Stimulated activated CD4-positive, alpha-beta T cell treated with anti-CD3 and anti-CD28 coated beads, TNF-alpha, amount 100 ng/mL, for 48 hours (primary cell): ENCODE data around the gene SARS2.
A peak's percentile ranks its signal among the peaks of the same experiment; 100 is the strongest.

Experiments
- DNase-seq, 3 donors: peaks; one replicate each; pipeline ENCODE4 v3.0.0-alpha.2; 2020; ENCODE audit warnings: low read depth in 3 of 3

SARS2 gene

GRCh38 chr19:38917921-38918491 is 12.6 kb downstream of the SARS2 start:
- no peak for DNase-seq

GRCh38 chr19:38917516-38917915 is 13.0 kb downstream of the SARS2 start:
- no peak for DNase-seq

DNA sequence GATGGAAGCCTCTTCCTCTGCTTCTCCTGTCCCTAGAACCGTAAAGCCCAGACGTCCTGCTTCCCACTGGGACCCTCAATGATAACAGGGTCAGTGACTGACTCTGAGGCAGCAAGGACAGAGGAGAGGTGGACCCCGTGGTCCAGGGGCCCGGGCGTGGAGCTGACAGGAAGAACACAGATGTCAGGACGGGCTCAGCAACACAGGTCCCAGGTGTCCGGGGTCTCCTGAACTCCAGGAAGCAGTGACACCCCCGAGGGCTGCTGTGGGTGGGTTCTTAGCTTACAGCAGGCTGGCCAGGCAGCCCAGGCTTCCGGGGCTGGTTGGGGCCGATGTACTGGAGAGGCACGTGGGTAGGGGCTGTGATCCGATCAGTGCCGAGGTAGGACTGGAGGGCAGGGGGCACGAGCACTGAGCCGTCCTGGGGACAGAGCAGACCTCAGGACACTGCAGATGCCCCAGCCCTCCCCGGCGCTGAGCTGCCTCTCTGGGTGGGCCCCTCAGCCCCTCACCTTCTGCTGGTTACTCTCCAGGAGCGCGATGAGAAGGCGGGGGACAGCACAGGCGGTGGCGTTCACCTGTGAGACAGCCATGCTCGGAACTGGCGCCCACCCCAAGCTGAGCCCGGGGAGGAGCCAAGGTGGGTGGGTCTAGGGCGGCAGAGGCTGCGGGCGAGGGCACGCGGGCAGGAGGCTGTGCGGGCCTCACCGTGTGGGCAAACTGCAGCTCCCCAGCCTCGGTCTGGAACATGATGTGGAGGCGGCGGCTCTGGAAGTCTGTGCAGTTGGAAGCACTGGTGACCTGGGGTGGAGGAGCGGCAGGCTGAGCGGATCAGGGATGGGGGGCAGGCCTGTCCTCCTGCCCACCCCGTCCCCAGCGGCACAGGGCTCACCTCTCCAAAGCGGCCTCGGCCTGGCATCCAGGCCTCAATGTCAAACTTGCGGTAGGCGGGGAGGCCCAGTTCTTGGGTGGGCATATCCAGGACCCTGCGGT is 14.9 kb downstream of the SARS2 start:
- DNase-seq, result no peak

DNA sequence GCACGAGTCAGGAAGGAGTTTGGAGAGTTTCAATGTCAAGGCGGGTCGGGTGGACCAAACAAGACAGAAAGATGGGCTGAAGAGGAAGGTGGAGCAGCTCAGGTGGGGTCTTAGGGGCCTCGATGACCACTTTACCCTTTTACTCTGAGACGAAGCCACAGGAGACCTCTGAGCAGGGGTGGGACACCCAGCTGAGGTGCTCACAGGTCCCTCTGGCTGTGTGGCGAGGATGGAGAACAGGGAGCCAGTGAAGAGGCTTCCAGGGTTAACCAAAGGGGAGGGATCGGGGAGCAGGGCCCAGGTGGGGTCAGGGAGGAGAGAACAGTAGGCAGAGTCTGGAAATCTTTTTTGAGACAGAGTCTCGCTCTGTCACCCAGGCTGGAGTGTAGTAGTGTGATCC is 16.6 kb downstream of the SARS2 start:
- no peak for DNase-seq

- DNase-seq, result no peak
Observed at GRCh38 chr19:38912600-38913514, 17.7 kb downstream of the SARS2 start.

DNA sequence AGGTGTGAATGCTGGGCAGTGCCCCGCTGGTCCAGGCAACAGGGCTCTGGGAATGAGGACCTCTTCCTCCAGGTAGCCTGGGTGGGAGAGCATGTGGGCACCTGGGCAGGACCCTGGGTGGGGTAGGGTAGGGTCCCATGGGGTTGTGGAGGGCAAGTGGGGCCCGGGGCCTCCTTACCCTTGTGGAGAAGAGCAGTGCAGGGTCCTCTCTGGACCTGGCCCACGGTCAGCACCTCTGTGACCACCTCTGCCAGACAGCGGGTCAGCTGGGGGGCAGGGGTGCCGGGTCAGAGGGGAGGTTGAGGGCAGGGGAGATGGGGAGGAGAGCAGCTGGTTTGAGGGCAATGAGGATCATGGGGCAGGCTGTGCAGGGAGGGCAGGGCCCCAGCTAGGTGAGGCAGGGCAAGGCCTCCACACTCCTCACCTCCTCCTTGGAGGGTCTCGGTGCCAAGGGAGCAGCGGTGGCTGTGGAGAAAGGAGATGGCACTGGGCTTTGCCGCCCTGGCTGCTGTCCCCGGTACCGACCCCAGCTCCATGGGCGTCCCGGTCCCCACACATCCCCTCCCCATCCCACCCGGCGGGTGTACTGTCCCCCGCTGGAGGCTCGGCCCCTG is 19.1 kb downstream of the SARS2 start:
- no peak for DNase-seq

- DNase-seq, result no peak
Observed at GRCh38 chr19:38910488-38910887, 20.1 kb downstream of the SARS2 start.

DNA sequence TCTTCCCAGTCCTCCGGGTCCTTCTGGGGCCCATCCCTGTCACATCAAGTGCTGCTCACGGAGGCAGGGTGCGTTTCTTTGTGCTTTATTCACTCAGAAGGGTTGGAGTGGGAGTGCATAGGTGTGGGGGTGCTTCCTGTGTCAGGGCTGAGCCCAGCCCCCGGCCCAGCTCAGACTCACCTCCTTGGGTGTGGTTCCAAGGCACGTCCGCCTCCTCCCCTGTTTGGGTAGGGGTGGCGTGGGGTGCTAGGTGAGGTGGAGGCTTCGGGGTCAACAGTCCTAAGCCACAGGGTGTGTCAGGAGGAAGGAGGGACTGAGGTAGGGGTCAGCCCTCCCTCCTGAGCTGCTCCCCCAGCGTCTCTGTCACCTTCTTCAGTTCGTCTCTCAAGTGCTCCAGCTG is 21.7 kb downstream of the SARS2 start:
- DNase-seq, result no peak

GRCh38 chr19:38907670-38908069 is 22.9 kb downstream of the SARS2 start:
- DNase-seq, result no peak

DNA sequence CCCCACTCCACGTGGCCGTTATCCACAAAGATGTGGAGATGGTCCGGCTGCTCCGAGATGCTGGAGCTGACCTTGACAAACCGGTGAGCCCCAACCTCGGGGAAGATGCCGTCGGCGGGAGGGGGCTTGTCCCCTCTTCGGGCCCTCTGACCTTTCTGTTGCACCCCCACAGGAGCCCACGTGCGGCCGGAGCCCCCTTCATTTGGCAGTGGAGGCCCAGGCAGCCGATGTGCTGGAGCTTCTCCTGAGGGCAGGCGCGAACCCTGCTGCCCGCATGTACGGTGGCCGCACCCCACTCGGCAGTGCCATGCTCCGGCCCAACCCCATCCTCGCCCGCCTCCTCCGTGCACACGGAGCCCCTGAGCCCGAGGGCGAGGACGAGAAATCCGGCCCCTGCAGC is 23.3 kb downstream of the SARS2 start:
- no peak for DNase-seq

DNA sequence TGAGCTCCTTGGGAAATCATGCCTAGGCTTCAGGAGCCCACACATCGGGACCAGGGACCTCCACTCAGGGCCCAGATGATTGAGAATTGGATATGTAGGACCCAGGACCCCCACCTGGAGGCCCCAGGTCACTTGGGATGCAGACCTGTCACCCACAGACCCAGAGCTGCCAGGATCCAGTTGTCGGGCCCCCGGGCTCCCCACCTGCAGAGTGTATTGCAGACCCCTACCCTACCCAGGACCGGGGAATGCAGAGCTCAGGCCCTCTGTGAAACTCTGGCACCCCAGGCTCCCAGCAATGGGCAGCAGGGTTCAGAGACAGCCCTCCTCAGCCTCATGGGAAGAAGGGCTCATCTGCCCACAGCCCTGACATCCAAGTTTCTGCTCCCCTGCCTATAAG is 24.9 kb downstream of the SARS2 start:
- no peak for DNase-seq

- no peak for DNase-seq
Observed at GRCh38 chr19:38904581-38905539, 25.7 kb downstream of the SARS2 start.

- DNase-seq, result no peak
Observed at GRCh38 chr19:38901683-38902082, 28.9 kb downstream of the SARS2 start.

GRCh38 chr19:38900743-38901190 is 29.8 kb downstream of the SARS2 start:
- no peak for DNase-seq

DNA sequence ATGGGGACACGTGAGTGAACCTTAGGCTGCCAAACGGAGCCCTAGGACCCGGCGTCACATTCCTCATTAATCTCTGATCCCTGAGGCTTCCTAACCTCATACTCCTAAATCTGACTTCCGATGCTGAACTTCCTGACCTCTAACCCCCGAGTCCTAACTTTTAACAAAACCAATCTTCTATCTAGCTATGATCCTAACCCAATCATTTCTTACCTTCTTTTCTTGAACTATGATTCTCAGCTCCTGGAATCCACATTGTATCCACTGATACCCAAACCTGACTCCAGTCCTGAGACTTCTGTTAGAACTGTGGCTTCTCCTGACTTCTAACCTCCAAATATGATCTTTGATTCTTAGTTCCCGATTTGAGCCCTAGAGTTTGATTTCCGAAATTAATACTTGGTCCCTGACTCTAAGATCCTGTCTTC is 30.3 kb downstream of the SARS2 start:
- DNase-seq, result no peak

GRCh38 chr19:38899447-38900201 is 30.9 kb downstream of the SARS2 start, which contains the start of the genes NFKBIB and SIRT2:
Gene NFKBIB (plus strand): TSS chr19:38899969. CDS start chr19:38900033, 64 bp downstream.
Gene SIRT2 (minus strand): TSS chr19:38899618. CDS start chr19:38899521, 97 bp downstream.
- DNase-seq, result peak; percentile 98 to 100 (median 99)

DNA sequence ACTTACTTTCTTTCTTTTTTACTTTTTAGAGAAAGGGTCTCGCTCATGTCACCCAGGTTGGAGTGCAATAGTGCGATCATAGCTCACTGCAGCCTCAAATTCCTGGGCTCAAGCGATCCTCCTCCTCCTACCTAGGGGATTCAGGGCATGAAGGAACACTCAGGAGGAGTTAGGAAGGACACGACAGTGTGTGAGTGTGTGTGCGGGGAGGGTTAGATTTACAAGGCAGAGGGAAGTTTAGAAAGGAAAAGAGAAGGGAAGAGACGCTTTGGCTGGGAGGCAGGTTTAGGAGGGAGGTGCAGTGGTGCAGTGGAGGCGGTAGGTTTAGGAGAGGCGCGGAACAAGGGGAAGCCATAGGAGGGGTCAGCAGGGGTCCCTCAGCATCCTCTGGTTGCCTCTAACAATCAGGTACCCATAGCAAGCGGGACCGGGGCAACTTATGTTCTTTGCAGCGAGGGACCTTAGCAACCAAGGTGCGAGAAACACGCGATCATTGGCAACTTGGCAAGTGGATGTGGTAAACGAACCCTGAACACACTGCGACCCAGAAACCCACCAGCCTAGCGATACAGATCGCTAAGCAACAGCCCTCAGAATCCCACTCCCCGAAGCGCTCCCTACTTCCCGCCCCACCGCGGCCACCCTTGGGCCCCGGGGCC is 31.6 kb downstream of the SARS2 start:
- no peak for DNase-seq

DNA sequence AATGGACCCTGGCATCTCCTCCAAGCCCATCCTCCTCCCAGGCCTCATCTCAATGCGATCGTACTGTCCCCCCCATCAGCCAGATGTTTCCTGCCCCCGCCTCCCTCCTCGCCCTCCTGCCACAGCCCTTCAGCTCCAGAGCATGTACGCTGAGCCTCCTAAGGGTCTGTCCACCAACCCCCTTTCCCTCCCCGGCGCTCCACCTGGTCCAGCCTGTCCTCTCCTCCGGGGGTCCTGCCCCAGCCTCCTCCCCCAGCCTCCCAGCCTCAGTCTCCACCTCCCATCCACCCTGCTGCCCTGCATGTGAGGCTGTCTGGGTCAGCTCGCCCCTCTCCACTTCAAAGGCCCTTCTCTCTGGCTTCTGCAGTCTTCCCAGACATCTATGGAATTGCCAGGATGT is 35.6 kb downstream of the SARS2 start:
- no peak for DNase-seq

DNA sequence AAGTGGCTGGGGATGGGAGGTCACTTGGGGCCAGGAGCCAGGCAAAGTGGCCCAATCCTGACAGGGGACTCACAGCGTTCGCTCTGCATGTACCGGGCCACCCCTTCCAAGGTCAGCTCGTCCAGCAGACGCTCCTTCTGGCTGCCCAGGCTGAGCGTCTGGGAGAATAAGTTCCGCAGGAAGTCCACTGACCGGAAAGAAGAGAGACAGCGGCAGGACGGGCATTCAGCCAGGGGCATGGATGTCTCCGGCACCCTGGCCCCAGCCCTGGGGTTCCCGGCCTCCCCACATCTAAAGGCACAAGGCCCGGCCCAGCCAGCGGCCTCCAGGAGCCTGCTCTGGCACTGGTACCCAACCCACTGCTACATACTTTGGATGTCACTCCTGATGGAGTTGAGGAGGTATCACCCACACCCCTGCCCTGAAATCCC is 37.2 kb downstream of the SARS2 start:
- no peak for DNase-seq
